Gastroesophageal sphincter (tissue), 4 donors: ENCODE data around the gene ACTR3. TPM values are rescaled to one million over a fixed set of nuclear protein-coding genes. Genes with fewer than 3 reads are reported as not detected.

Source experiments
- ATAC-seq: fragments of 150-250 bp; one replicate; pipeline ENCODE4 v1.9.1; 2016; ENCODE audit warnings: mild to moderate bottlenecking, moderate library complexity
- H3K27ac ChIP-seq, 4 donors: fragments of 200-600 bp; sonication (generic) in 3 of 4; 1 replicate in 3 of 4; 2 replicates in 1 of 4; pipeline ENCODE4 v1.5.1; 2016 to 2019
- H3K27me3 ChIP-seq: fragments of 200-600 bp; sonication (generic); one replicate; pipeline ENCODE4 v1.5.1; 2019
- H3K36me3 ChIP-seq, 2 donors: fragments of 200-600 bp; sonication (generic); one replicate each; pipeline ENCODE4 v1.5.1; 2019; ENCODE audit warnings: control low read depth in 1 of 2
- H3K4me1 ChIP-seq, 3 donors: fragments of 200-600 bp; sonication (generic); 1 replicate in 2 of 3; 2 replicates in 1 of 3; pipeline ENCODE4 v1.5.1; 2016 to 2019; ENCODE audit warnings: control low read depth in 2 of 3
- H3K4me3 ChIP-seq, 2 donors: fragments of 200-600 bp; sonication (generic); one replicate each; pipeline ENCODE4 v1.5.1; 2019; ENCODE audit warnings: mild to moderate bottlenecking in 1 of 2, moderate library complexity in 1 of 2
- H3K9me3 ChIP-seq, 3 donors: fragments of 200-600 bp; sonication (generic); one replicate each; pipeline ENCODE4 v1.5.1; 2017 to 2019; ENCODE audit warnings: control low read depth in 2 of 3
- EP300 ChIP-seq: sonication (generic); formaldehyde crosslinking; IDR thresholded peaks from one replicate; pipeline ENCODE4 v1.6.1; 2017; ENCODE audit warnings: antibody characterized with exemption, mild to moderate bottlenecking
- POLR2A ChIP-seq, 2 donors: fragments of 450-650 bp; IDR thresholded peaks; one replicate each; pipeline ENCODE4 v1.6.1; 2017; ENCODE audit warnings: antibody characterized with exemption in 2 of 2, mild to moderate bottlenecking in 2 of 2, moderate library complexity in 1 of 2
- POLR2AphosphoS5 ChIP-seq: sonication (generic); formaldehyde crosslinking; IDR thresholded peaks from one replicate; pipeline ENCODE4 v1.6.1; 2017; ENCODE audit warnings: antibody characterized with exemption
- WGBS, 2 donors: methylation state at CpG; one replicate each; pipeline ENCODE4 v1.1.5; 2018; ENCODE audit warnings: low coverage in 1 of 2; 5-methylcytosine and 5-hydroxymethylcytosine counted together
- total RNA-seq, 4 donors: library from RNA; depleted of rRNA; stranded (reverse); fragments of >200 nt; gene quantifications; one replicate each; pipeline ENCODE4 v1.1.0, GENCODE V29; 2016
- TF ChIP-seq, protein P1 (sequence below), 4 experiments: fragments of 200-600 bp in 2 of 4; fragments of 450-650 bp in 2 of 4; sonication (generic) in 1 of 4; IDR thresholded peaks; one replicate each; pipeline ENCODE4 v1.5.1; 2017 to 2019; ENCODE audit warnings: antibody characterized with exemption in 4 of 4, mild to moderate bottlenecking in 2 of 4, moderate library complexity in 2 of 4

Gene ACTR3
- total RNA-seq, 4 donors from 2014 or later, result 181 to 266 (median 200) TPM

DNA sequence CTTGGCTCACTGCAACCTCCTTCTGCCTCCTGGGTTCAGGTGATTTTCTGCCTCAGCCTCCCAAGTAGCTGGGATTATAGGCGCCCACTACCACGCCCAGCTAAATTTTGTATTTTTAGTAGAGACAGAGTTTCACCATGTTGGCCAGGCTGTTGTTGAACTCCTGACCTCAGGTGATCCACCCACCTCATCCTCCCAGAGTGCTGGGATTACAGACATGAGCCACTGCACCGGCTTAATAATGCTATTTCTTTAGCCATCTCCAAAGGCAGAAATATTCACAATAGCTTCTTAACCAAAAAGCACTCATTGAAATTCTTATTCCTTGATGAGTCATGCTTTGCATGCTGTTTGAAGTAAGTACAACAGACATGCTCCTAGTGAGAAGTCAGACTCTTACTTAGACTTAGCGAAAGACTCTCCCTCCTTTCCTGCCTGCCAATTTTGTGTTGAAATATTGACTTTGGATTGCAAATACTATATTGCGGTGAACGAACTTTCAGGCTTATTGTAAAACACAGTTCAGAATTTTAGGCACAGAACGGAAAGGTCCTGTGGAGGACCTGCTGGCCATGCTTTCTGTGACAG is 4.4 kb downstream of the ACTR3 start:
- Histone ChIP-seq H3K4me1 (peaks cover 24 to 84% (median 28%) of the 10 kb centered on the region in 3 donors), H3K27ac (peak overlapping the region; percentile 6 to 63 (median 36)), H3K36me3 (no peaks in the 10 kb centered on the region), H3K4me3 (peak overlapping the region in 1 of 2 donors; percentile 14), H3K9me3 (no peaks in the 10 kb centered on the region), H3K27me3 (no peaks in the 10 kb centered on the region)
- ATAC-seq, result no peak
- 25 to 47% methylated on average over 5 to 7 of the region's 7 CpGs for WGBS, 2 donors
- TF ChIP-seq POLR2AphosphoS5, result peak; percentile 49
- TF ChIP-seq, protein P1, sequence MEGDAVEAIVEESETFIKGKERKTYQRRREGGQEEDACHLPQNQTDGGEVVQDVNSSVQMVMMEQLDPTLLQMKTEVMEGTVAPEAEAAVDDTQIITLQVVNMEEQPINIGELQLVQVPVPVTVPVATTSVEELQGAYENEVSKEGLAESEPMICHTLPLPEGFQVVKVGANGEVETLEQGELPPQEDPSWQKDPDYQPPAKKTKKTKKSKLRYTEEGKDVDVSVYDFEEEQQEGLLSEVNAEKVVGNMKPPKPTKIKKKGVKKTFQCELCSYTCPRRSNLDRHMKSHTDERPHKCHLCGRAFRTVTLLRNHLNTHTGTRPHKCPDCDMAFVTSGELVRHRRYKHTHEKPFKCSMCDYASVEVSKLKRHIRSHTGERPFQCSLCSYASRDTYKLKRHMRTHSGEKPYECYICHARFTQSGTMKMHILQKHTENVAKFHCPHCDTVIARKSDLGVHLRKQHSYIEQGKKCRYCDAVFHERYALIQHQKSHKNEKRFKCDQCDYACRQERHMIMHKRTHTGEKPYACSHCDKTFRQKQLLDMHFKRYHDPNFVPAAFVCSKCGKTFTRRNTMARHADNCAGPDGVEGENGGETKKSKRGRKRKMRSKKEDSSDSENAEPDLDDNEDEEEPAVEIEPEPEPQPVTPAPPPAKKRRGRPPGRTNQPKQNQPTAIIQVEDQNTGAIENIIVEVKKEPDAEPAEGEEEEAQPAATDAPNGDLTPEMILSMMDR (IDR thresholded peaks at IDR 0.05), result no peak

DNA sequence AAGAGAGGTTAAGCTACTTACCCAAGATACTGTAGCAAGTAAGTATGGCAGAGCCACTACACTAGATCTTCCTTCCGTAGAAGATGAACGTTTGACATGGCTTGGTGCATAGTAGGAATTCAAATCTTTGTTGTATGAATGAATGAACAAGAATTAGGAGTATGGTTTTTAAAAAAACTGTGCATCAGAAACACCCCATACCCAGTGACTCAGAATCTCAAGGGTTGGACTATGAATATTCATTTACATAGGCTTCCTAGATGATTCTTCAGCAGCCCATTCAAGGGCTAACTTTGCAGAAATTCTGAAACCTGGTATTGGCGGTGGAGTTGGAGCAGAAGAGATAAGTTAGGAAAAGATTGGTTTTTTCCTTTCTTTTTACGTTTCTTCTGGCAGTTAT is 5.4 kb downstream of the ACTR3 start:
- no peaks in the 10 kb centered on the region for H3K9me3 ChIP-seq
- no peaks in the 10 kb centered on the region for H3K27me3 ChIP-seq
- no peak for ATAC-seq
- TF ChIP-seq POLR2A (IDR thresholded peaks at IDR 0.05) (no peak), EP300 (no peak), POLR2AphosphoS5 (no peak)
- TF ChIP-seq, protein P1 (IDR thresholded peaks at IDR 0.05), result no peak
- H3K4me3 ChIP-seq, result no peak overlapping the region
- no peak overlapping the region for H3K27ac ChIP-seq
- WGBS, 2 donors, result 73 to 76% methylated on average over 4 of the region's 4 CpGs
- H3K36me3 ChIP-seq, result no peaks in the 10 kb centered on the region
- peaks cover 32 to 93% (median 33%) of the 10 kb centered on the region in 3 donors for H3K4me1 ChIP-seq

DNA sequence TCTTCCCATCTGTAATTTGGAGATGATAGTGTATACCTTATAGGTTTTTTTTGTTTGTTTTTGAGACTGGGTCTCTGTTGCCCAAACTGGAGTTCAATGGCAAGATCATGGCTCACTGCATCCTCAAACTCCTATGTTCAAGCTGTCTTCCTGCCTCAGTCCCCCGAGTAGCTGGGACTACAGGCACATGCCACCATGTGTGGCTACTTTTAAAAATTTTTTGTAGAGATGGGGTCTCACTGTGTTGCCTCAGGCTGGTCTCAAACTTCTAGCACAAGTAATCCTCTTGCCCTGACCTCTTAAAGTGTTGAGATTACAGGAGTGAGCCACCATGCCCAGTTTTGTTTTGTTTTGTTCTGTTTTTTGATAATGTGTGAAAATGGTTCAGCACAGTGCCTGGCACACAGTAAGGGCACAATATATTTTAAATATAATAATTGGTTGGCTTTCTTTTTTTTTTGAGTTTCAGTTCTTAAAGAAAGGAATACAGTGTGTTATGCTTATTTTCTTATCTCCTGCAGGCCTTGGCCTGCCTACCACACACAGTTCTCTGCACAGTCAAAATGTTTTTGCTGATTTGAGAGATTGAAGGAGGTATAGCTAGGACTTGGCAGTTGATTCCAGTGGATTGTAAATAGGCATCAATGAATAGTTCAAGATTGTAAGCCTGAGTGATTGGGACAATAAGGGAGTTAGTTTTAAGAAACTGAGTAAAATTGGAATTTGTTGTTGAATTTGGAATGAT is 6.1 kb downstream of the ACTR3 start:
- H3K27me3 ChIP-seq, result no peaks in the 10 kb centered on the region
- WGBS, 2 donors, result 46% methylated on average over 1 of the region's 1 CpG; no CpG with 5 or more reads in 1 of the 2 donors
- no peaks in the 10 kb centered on the region for H3K36me3 ChIP-seq
- no peak for ATAC-seq
- no peak overlapping the region for H3K4me3 ChIP-seq
- TF ChIP-seq POLR2AphosphoS5 (no peak), POLR2A (IDR thresholded peaks at IDR 0.05) (no peak), EP300 (no peak)
- TF ChIP-seq, protein P1 (IDR thresholded peaks at IDR 0.05), result no peak
- H3K27ac ChIP-seq, result peak overlapping the region in 1 of 4 donors; percentile 38
- H3K4me1 ChIP-seq, result peaks cover 33 to 100% (median 36%) of the 10 kb centered on the region in 3 donors
- no peaks in the 10 kb centered on the region for H3K9me3 ChIP-seq

DNA sequence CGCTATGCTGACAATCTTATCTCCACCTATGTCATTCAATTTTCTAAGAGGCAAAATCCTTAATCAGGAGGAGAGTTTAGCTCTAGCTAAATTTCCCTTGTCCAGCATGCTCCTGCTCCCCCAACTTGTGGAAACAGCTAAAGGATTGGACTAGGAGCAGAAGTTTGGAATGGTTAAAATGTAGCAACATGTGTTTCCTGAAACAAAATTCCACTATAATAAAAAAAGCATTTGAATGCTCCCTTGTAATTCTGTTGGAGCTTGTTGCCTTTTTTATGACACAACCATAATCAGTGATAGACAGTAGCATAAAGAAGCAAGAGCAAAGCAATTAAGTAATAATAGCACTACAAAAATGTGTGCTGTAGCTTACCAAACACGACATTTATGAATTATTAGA is 6.9 kb downstream of the ACTR3 start:
- Histone ChIP-seq H3K4me1 (peaks cover 35 to 100% (median 38%) of the 10 kb centered on the region in 3 donors), H3K9me3 (no peaks in the 10 kb centered on the region), H3K27me3 (no peaks in the 10 kb centered on the region), H3K36me3 (no peaks in the 10 kb centered on the region), H3K27ac (peak overlapping the region in 1 of 4 donors; percentile 38), H3K4me3 (no peak overlapping the region)
- WGBS, 2 donors, result 25 to 39% methylated on average over 2 of the region's 2 CpGs
- TF ChIP-seq POLR2A (IDR thresholded peaks at IDR 0.05), result no peak
- no peak for TF ChIP-seq POLR2AphosphoS5
- no peak for TF ChIP-seq EP300
- TF ChIP-seq, protein P1 (IDR thresholded peaks at IDR 0.05), result no peak
- no peak for ATAC-seq

DNA sequence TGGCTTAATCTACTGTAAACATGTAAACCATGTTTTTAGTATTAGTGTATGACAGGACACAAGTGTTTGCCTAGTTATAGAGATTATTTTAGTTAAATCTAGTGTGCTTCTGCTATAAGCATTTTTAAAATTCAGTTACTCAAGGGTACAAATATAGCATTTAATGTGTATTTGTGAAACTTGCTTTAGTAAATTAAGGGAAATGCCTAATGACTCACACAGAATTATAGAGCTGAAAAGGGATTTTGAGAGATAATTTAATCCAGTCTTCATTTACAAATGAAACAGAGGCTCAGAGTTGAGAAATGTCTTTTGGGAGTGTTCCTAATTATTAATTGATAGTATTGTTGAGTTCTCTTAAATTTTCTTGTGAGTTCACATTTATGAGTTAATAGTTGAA is 8.2 kb downstream of the ACTR3 start:
- Histone ChIP-seq H3K36me3 (no peaks in the 10 kb centered on the region), H3K27ac (peak overlapping the region in 1 of 4 donors; percentile 38), H3K4me3 (no peak overlapping the region), H3K9me3 (no peaks in the 10 kb centered on the region), H3K4me1 (peaks cover 29 to 100% (median 32%) of the 10 kb centered on the region in 3 donors), H3K27me3 (no peaks in the 10 kb centered on the region)
- ATAC-seq, result no peak
- TF ChIP-seq, protein P1 (IDR thresholded peaks at IDR 0.05), result no peak
- no peak for TF ChIP-seq POLR2AphosphoS5
- TF ChIP-seq POLR2A (IDR thresholded peaks at IDR 0.05), result no peak
- TF ChIP-seq EP300, result no peak
